Iris pigment epithelial cell (primary cell): ENCODE measurements around the gene TECR.
A peak's percentile ranks its signal among the peaks of the same experiment; 100 is the strongest.

Experiments used
- DNase-seq: peaks from one replicate; pipeline ENCODE4 v3.0.0-alpha.2; 2011; ENCODE audit warnings: low read depth

Gene TECR

GRCh38 chr19:14510311-14511228, 18.8 kb upstream of the TECR start:
- DNase-seq: peak; percentile 83

DNA sequence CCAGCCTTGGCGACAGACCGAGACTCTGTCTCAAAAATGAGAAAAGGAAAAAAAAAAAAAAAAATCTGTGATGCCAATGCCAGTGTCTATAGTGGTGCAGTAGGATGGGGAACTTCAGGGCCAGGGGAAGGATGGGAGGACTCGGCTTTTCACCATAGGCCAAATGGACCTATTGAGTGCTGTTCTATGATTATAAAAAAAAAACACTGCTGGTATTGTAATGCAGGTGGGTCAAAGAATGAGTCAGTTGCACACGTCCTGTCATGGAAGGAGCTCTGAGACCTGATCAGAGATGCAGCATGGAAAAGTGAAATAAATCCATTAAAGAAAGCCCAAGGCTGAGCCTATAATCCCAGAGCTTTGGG, 18.2 kb upstream of the TECR start:
- DNase-seq: no peak

- no peak for DNase-seq
Observed at GRCh38 chr19:14512406-14512961, 16.9 kb upstream of the TECR start.

GRCh38 chr19:14514215-14514863, 15.1 kb upstream of the TECR start:
- no peak for DNase-seq

DNA sequence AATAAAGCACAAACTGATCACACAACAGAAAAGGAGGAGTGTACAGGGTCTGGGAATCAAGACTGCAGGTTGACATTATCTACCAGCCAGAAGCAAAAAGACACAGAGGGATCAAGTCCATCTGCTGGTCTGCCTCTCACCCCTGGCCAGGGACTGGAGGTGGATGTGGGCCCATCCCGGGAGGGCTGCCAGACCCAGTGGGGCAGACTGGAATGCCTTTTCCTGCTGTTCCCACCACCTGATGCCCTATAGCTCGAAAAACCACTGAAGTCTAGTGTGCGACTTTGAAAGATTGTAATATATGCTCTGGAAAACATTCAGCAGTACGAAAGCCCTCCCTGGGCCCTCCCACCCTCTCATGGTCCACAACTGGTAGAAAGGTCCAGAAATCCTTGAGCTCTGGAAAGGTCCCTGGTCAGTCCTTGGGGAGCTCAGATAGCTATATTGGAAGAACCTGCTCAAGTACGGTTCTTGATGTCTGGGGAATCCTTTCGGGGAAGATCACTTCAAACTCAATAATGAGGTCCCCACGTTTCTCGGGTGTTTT, 13.8 kb upstream of the TECR start:
- DNase-seq: no peak

- no peak for DNase-seq
Observed at GRCh38 chr19:14516048-14516534, 13.3 kb upstream of the TECR start.

DNA sequence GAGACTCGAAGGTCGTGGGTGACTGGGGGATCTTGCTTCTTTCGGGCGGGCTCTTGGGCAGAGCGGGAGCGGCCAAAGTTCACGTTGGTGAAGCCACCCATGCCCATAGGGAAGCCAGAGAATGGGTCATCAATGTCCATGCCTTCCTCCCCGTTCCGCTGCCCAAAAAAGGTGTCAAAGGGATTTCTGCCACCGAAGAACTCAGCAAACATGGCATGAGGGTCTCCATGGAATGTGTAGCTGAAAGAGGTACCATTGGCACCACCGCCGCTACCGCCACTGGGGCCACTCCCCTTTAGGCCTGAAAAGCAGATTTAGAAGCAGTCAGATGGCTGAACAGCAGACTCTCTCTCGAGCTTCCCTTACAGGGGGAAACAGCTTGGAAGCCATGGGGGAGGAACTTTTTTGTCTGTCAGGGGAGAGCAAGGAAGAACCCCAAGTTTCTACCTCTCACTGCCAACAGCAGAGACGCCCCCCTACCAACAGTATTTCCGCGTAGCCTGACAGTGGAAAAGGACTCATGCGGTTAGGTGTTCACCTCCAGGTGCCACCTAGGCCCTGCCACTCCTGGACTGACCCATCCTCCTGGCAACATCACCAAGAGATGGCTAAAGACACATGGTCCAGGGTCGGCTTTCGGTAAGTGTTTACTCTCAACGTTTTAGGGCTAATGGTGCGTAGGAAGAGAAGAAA, 12.5 kb upstream of the TECR start:
- no peak for DNase-seq

GRCh38 chr19:14517446-14517839, 12.0 kb upstream of the TECR start:
- peak; percentile 28 for DNase-seq

DNA sequence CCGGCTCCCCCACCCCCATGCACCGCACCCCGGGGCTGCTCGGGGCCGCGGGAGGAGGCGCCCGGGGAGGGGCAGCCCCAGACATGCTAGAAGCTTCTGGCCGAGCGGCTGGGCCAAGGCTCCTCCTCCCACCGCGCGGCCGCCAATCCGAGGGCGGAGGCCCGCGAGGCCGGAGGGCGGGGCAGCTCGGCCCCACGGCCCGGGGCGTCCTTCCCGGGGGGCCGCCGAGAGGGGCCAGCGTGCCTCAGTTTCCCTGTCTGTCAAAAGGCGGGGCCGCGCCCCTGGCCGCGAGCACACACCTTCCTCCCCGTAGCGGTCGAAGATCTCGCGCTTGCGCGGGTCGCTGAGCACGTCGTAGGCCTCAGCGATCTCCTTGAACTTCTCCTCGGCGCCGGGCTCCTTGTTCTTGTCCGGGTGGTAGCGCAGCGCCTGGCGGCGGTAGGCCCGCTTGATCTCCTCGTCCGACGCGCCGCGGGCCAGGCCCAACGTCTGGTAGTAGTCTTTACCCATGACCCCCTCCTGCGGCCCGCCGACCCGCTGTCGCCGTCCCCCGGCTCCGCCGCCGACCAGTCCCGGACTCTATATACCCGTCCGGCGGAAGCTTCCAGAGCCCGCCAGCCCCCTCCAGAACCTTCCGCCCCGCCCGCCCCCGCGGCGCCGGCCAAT, 11.4 kb upstream of the TECR start, which contains the start of gene DNAJB1:
Gene DNAJB1 (minus strand): TSS at position 558 of the 666 bp plus-strand sequence. CDS start 48 bp downstream, at position 510.
- peak; percentile 86 for DNase-seq

- DNase-seq: no peak
Observed at GRCh38 chr19:14519245-14519859, 10.0 kb upstream of the TECR start.

- peak; percentile 49 for DNase-seq
Observed at GRCh38 chr19:14519860-14520407, 9.5 kb upstream of the TECR start.

DNA sequence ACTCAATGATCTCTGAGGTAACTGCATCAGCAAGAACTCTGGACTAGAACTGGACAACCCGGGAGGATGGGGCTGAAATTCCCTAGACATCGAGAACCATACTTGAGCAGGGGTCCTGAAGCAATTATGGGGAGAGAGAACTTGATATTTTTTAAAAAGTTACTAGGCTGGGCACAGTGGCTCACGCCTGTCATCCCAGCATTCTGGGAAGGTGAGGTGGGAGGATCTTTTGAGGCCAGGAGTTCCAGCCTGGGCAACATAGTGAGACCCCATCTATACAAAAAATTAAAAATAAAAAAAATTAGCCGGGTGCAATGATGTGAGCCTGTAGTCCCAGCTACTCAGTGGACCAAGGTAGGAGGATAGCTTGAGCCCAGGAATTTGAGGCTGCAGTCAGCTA, 8.9 kb upstream of the TECR start:
- DNase-seq: no peak

DNA sequence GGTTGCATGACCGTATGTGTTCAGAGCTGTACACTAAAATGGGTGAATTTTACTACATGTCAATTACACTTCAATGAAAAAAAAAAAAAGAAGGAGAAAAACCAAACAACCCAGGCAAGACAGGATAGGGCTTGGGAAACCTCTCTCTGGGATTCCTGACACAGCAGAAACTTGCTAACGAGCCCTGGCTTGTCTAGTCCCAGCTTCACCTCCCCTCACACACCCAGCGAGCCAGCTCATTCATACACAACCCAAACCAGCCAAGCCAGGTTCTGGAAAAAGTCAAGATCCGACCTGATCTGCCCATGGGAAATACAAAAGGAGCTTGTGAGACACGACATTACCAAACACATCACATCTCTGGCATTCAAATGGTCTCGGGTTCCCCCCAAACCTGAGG, 3.7 kb upstream of the TECR start:
- DNase-seq: no peak

DNA sequence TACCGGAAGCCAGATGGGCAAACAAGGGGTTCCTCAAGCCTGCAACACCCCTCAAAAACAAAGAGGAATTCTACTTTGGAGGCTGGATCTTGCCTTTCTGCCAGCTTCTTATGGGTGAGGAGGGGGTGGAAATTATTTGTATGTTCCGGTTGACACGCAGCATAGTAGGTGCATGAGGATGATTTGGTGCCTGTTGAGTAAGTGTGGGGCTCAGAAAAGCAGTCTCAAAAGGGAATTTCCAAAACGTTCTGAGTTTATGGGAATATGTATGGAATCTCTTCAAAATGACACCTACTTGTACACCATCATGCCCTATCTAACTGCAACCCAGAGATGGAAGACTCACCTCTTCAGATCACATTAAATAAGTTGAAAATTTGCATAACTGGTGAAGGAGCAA, 3.0 kb upstream of the TECR start:
- no peak for DNase-seq

DNA sequence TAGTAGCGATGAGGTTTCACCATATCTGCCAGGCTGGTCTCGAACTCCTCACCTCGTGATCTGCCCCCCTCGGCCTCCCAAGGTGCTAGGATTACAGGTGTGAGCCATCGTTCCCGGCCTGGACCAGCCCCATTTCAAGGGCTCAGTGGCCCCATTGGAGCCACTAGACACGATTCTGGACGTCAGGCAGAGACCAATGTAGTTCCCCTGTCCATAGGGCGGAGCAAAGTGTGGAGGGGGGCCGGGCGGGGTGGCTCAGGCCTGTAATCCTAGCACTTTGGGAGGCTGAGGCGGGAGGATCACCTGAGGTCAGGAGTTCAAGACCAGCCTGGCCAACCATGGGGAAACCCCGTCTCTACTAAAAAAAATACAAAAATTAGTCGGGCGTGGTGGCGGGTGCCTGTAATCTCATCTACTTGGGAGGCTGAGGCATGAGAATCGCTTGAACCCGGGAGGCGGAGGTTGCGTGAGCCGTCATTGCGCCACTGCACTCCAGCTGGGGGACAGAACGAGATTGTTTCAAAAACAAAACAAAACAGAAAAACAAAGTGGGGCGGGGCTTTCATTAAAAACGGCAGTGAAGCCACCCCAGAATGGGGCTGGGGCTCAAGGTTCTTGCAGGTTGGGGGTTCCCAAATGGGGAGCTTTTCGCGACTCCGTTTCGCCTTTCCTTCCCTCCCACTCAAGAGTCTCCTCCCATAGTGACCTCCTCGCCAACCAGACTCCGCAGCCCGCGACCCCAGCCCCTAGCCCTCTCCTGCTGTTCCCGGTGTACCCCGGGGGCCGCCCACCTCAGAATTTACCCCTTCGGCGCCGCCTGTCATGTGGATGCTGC, 758 bp upstream of the TECR start:
- DNase-seq: no peak

DNA sequence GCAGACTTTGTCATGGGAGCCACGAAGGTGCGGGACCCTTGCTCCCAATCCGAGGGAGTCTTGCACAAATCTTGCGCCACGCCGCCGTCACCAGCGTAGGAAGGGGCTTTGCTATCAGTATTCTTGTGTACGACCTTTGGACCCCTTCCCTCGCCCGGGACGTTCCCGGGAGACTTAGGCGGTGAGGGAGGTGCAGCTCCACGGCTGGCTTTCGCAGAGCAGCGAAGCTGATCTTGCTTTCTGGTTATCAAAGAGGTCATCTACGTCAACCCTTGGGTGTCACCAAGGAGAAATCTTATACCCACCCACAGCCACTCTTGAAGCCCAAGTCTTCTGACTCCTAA, 583 bp downstream of the TECR start:
- DNase-seq: no peak

GRCh38 chr19:14530506-14530905, 1.1 kb downstream of the TECR start:
- no peak for DNase-seq

- DNase-seq: no peak
Observed at GRCh38 chr19:14533450-14533849, 4.1 kb downstream of the TECR start.

- peak; percentile 85 for DNase-seq
Observed at GRCh38 chr19:14536926-14537692, 7.7 kb downstream of the TECR start.
